Endothelial cell of umbilical vein (primary cell): ENCODE results near the gene CDC5L. TPM values are rescaled to one million over a fixed set of nuclear protein-coding genes. Genes with fewer than 3 reads are reported as not detected.

ENCODE experiments used
- BruUV-seq: library from RNA; stranded (reverse); fragments of 400-500 nt; replicated peaks from 2 replicates; lab custom pipeline; 2021; lab: Mats Ljungman, UMichigan
- CTCF ChIA-PET: fragments of 300-600, 350-600 bp; sonication (Branson Sonifier 250); formaldehyde crosslinking; loops from one replicate; lab custom pipeline; 2021; ENCODE audit warnings: antibody characterized with exemption, inconsistent platforms; lab: Charles Lee
- POLR2A ChIA-PET: fragments of 300-600, 350-600 bp; sonication (Branson Sonifier 250); formaldehyde crosslinking; loops from one replicate; lab custom pipeline; 2021; ENCODE audit warnings: antibody characterized with exemption, inconsistent platforms; lab: Charles Lee
- DNase-seq: peaks from one replicate; pipeline ENCODE4 v3.0.0-alpha.2; 2011; ENCODE audit warnings: low read depth, low spot score
- FAIRE-seq: peaks from 2 replicates; lab custom pipeline; 2011; peaks lifted over from hg19 to GRCh38; lab: Jason Lieb, UNC
- H2AFZ ChIP-seq: 2 replicates; pipeline ENCODE4 v1.6.0; 2012; ENCODE audit warnings: low read depth, low read length, control low read depth, inconsistent platforms
- H3K27ac ChIP-seq: 2 replicates; pipeline ENCODE4 v1.5.1; 2011; ENCODE audit warnings: low read depth, mild to moderate bottlenecking, control low read depth, low read length, moderate library complexity; ENCODE audit not compliant: insufficient read depth
- H3K27me3 ChIP-seq, 2 experiments: 2 replicates each; pipeline versions ENCODE4 v1.6.0 to v1.6.1; 2011; ENCODE audit warnings: low read length in 2 of 2, mixed read lengths in 1 of 2; ENCODE audit not compliant: control insufficient read depth in 2 of 2, insufficient read depth in 2 of 2
- H3K36me3 ChIP-seq, 2 experiments: 2 replicates in 1 of 2; 3 replicates in 1 of 2; pipeline ENCODE4 v1.5.1; 2011; ENCODE audit warnings: low read length in 2 of 2, mild to moderate bottlenecking in 1 of 2, moderate library complexity in 1 of 2; ENCODE audit not compliant: control insufficient read depth in 2 of 2, insufficient read depth in 2 of 2; ENCODE audit errors: extremely low read depth in 1 of 2
- H3K4me1 ChIP-seq: 3 replicates; pipeline ENCODE4 v1.5.1; 2011; ENCODE audit warnings: mild to moderate bottlenecking, low read length; ENCODE audit not compliant: control insufficient read depth, insufficient read depth; ENCODE audit errors: extremely low read depth
- H3K4me2 ChIP-seq: 2 replicates; pipeline ENCODE4 v1.6.1; 2011; ENCODE audit warnings: low read length, control low read depth, mixed read lengths; ENCODE audit not compliant: insufficient read depth
- H3K4me3 ChIP-seq, 3 experiments: fragments of 200-600 bp in 1 of 3; sonication (generic), shearing (Covaris generic) in 1 of 3; replicated peaks in 1 of 3; 2 replicates each; pipeline ENCODE4 v1.5.1; 2011 to 2016; ENCODE audit warnings: control low read depth in 3 of 3, low read length in 3 of 3, mild to moderate bottlenecking in 2 of 3, inconsistent platforms in 1 of 3, low read depth in 1 of 3, moderate library complexity in 1 of 3; ENCODE audit not compliant: insufficient read depth in 1 of 3
- H3K79me2 ChIP-seq: 2 replicates; pipeline ENCODE4 v1.6.0; 2012; ENCODE audit warnings: low read length, inconsistent platforms; ENCODE audit not compliant: control insufficient read depth, insufficient read depth
- H3K9ac ChIP-seq: replicated peaks from 2 replicates; pipeline ENCODE3; 2011; ENCODE audit warnings: low read length, control low read depth; ENCODE audit not compliant: insufficient read depth; ENCODE audit errors: extremely low read depth
- H3K9me1 ChIP-seq: replicated peaks from 3 replicates; pipeline ENCODE4 v1.6.0; 2011; ENCODE audit warnings: mild to moderate bottlenecking, low read length; ENCODE audit not compliant: control insufficient read depth, insufficient read depth; ENCODE audit errors: extremely low read depth
- H3K9me3 ChIP-seq: replicated peaks from 2 replicates; pipeline ENCODE4 v1.5.1; 2012; ENCODE audit warnings: low read length, inconsistent platforms; ENCODE audit not compliant: control insufficient read depth, insufficient read depth
- H4K20me1 ChIP-seq: replicated peaks from 2 replicates; pipeline ENCODE3; 2011; ENCODE audit warnings: mild to moderate bottlenecking, low read length; ENCODE audit not compliant: control insufficient read depth, insufficient read depth; ENCODE audit errors: extremely low read depth
- CTCF ChIP-seq, 2 donors: IDR thresholded peaks; 1 replicate in 1 of 2; 2 replicates in 1 of 2; pipeline ENCODE4 v1.5.1; 2011; ENCODE audit warnings: low read length in 2 of 2, mild to moderate bottlenecking in 2 of 2, moderate library complexity in 2 of 2, control low read depth in 1 of 2, inconsistent platforms in 1 of 2, low read depth in 1 of 2; ENCODE audit not compliant: insufficient read depth in 1 of 2; ENCODE audit errors: extremely low read depth in 1 of 2
- EZH2 ChIP-seq: IDR thresholded peaks from 2 replicates; pipeline ENCODE4 v1.6.1; 2012; ENCODE audit warnings: borderline replicate concordance, low read depth, mild to moderate bottlenecking, moderate library complexity, low read length, inconsistent platforms; ENCODE audit not compliant: severe bottlenecking
- FOS ChIP-seq: IDR thresholded peaks from 2 replicates; pipeline ENCODE4 v1.6.1; 2011; ENCODE audit warnings: mild to moderate bottlenecking, low read length, moderate library complexity, borderline replicate concordance; ENCODE audit not compliant: insufficient read depth
- GATA2 ChIP-seq: IDR thresholded peaks from 2 replicates; pipeline ENCODE4 v1.7.0; 2011; ENCODE audit warnings: low read depth, mild to moderate bottlenecking, moderate library complexity, mixed read lengths, low read length; ENCODE audit not compliant: insufficient read length, insufficient read depth
- JUN ChIP-seq: IDR thresholded peaks from 2 replicates; pipeline ENCODE4 v1.6.1; 2011; ENCODE audit warnings: borderline replicate concordance, low read depth; ENCODE audit not compliant: insufficient read length, insufficient read depth
- MAX ChIP-seq: IDR thresholded peaks from 2 replicates; pipeline ENCODE4 v1.6.1; 2011; ENCODE audit not compliant: insufficient read depth, insufficient read length
- MYC ChIP-seq: IDR thresholded peaks from one replicate; pipeline ENCODE4 v1.6.1; 2011; ENCODE audit warnings: mild to moderate bottlenecking, low read depth, low read length
- POLR2A ChIP-seq: IDR thresholded peaks from 2 replicates; pipeline ENCODE4 v1.6.1; 2012; ENCODE audit warnings: low read depth, mild to moderate bottlenecking, control low read depth, low read length
- POLR2AphosphoS5 ChIP-seq: IDR thresholded peaks from 2 replicates; pipeline ENCODE4 v1.6.1; 2012; ENCODE audit warnings: low read depth, mild to moderate bottlenecking, control low read depth, low read length, moderate library complexity; ENCODE audit not compliant: insufficient read depth
- dilution Hi-C: fragments of 300-500 bp; cut with MboI; formaldehyde crosslinking; loops from one replicate; pipeline ENCODE4 v1.15.0; 2019; ENCODE audit warnings: low sequenced_read_pairs; ENCODE audit not compliant: extremely low pct_ligation_motif_present
- intact Hi-C: fragments of 100-400 bp; cut with micrococcal nuclease; formaldehyde crosslinking; loops from one replicate; pipeline ENCODE4 v1.10.0; 2022
- polyA plus RNA-seq, 4 experiments: library from polyadenylated mRNA; depleted of rRNA in 3 of 4; stranded (reverse) in 3 of 4; unstranded in 1 of 4; fragments of >200 nt; gene quantifications; 2 replicates each; pipeline versions ENCODE4 v1.2.1 to v1.2.3, GENCODE V29; 2011 to 2012; ENCODE audit warnings: missing spikeins in 1 of 4
- total RNA-seq: library from RNA; stranded (reverse); gene quantifications from 2 replicates; pipeline ENCODE4 v1.2.3, GENCODE V29; 2021

The CDC5L gene
- total and polyA plus RNA-seq, 2 donors (not counting 3 experiments of a cell fraction or from before 2014, with no cell fraction given): 6.9 to 24.6 TPM

GRCh38 chr6:44478158-44478557, 90.7 kb downstream of the CDC5L start:
- intact Hi-C loops: loop anchor here (5.0 kb wide), 2 partner anchors 134 to 939 kb away; no protein-coding TSS in a partner anchor
- Histone ChIP-seq H3K36me3 (no peaks in the 10 kb centered on the region), H3K27ac (no peak overlapping the region), H3K9ac (no peak overlapping the region), H2AFZ (no peak overlapping the region), H3K9me1 (no peaks in the 10 kb centered on the region), H3K27me3 (peaks cover 0 to 2% of the 10 kb centered on the region in 2 experiments), H3K4me3 (no peak overlapping the region), H3K9me3 (no peaks in the 10 kb centered on the region), H3K4me1 (no peaks in the 10 kb centered on the region), H3K4me2 (no peak overlapping the region), H4K20me1 (no peaks in the 10 kb centered on the region), H3K79me2 (no peaks in the 10 kb centered on the region)
- DNase-seq (no peak), FAIRE-seq (no peak)
- CTCF ChIA-PET: interaction anchor here (1.1 to 3.8 kb wide), 7 partner anchors 12 to 1452 kb away, joined by 3 to 107 read pairs (median 4); no protein-coding TSS in a partner anchor
- BruUV-seq: no TSS peak
- dilution Hi-C loops: no loop called here
- POLR2A ChIA-PET: no interaction called here
- TF ChIP-seq GATA2: no peak
- TF ChIP-seq JUN: no peak
- TF ChIP-seq MYC: no peak
- TF ChIP-seq POLR2AphosphoS5: no peak

GRCh38 chr6:44478591-44479254, 91.2 kb downstream of the CDC5L start:
- Histone ChIP-seq H3K27ac (no peak overlapping the region), H3K4me2 (no peak overlapping the region), H2AFZ (no peak overlapping the region), H3K36me3 (no peaks in the 10 kb centered on the region), H4K20me1 (no peaks in the 10 kb centered on the region), H3K79me2 (no peaks in the 10 kb centered on the region), H3K9ac (no peak overlapping the region), H3K9me3 (no peaks in the 10 kb centered on the region), H3K27me3 (peaks cover 0 to 2% of the 10 kb centered on the region in 2 experiments), H3K4me3 (no peak overlapping the region), H3K9me1 (no peaks in the 10 kb centered on the region), H3K4me1 (no peaks in the 10 kb centered on the region)
- BruUV-seq: no TSS peak
- CTCF ChIA-PET: interaction anchor here (1.1 to 3.8 kb wide), 4 partner anchors 9 to 1443 kb away, joined by 3 to 77 read pairs (median 4); no protein-coding TSS in a partner anchor
- intact Hi-C loops: loop anchor here (5.0 kb wide), 2 partner anchors 134 to 939 kb away; no protein-coding TSS in a partner anchor
- no peak for TF ChIP-seq POLR2A
- no peak for TF ChIP-seq CTCF (IDR thresholded peaks at IDR 0.05; ENCODE audit: extremely low read depth in 1 of 2, insufficient read depth in 1 of 2, low read depth in 1 of 2, low read length in 2 of 2)
- TF ChIP-seq MAX: no peak
- no peak for TF ChIP-seq GATA2
- TF ChIP-seq EZH2: no peak
- TF ChIP-seq JUN: no peak
- no peak for TF ChIP-seq MYC
- TF ChIP-seq POLR2AphosphoS5: no peak
- no peak for TF ChIP-seq FOS
- FAIRE-seq (no peak), DNase-seq (no peak)
- dilution Hi-C loops: no loop called here
- POLR2A ChIA-PET: no interaction called here
